Left lung (tissue), 10 donors: ENCODE measurements around the gene ANTXR1. TPM values are rescaled to one million over a fixed set of nuclear protein-coding genes. Genes with fewer than 3 reads are reported as not detected.

Source experiments
- ATAC-seq: fragments of 200-7000 bp; cut with Tn5 transposase; one replicate; pipeline ENCODE4 v1.9.1; 2020; ENCODE audit warnings: moderate library complexity
- DNase-seq, 4 donors: peaks; one replicate each; pipeline ENCODE4 v3.0.0-alpha.2; 2013 to 2020
- H3K27ac ChIP-seq, 2 donors: fragments of 200-600 bp; sonication (generic) in 1 of 2; one replicate each; pipeline versions ENCODE4 v1.5.0 to v1.8.0; 2020 to 2021
- H3K27me3 ChIP-seq, 2 donors: fragments of 200-600 bp; sonication (generic) in 1 of 2; one replicate each; pipeline versions ENCODE4 v1.5.0 to v1.8.0; 2020 to 2021
- H3K36me3 ChIP-seq, 2 donors: fragments of 200-600 bp; sonication (generic) in 1 of 2; one replicate each; pipeline versions ENCODE4 v1.5.0 to v1.8.0; 2020 to 2021
- H3K4me1 ChIP-seq, 2 donors: fragments of 200-600 bp; one replicate each; pipeline ENCODE4 v1.8.0; 2021
- H3K4me3 ChIP-seq, 2 donors: fragments of 200-600 bp; sonication (generic) in 1 of 2; one replicate each; pipeline versions ENCODE4 v1.5.0 to v1.8.0; 2020 to 2021; ENCODE audit warnings: mild to moderate bottlenecking in 1 of 2
- H3K9me3 ChIP-seq, 2 donors: fragments of 200-600 bp; sonication (generic) in 1 of 2; one replicate each; pipeline versions ENCODE4 v1.5.0 to v1.8.0; 2020 to 2021
- CTCF ChIP-seq, 2 donors: fragments of 200-600 bp; sonication (generic) in 1 of 2; IDR thresholded peaks; one replicate each; pipeline versions ENCODE4 v1.5.0 to v1.8.0; 2021; ENCODE audit warnings: antibody characterized with exemption in 2 of 2
- intact Hi-C, 2 donors: fragments of 100-400 bp; cut with DNase I; formaldehyde crosslinking; loops; one replicate each; pipeline versions ENCODE4 v1.11.2 to v1.14.2; 2022
- polyA plus RNA-seq, 6 donors: library from polyadenylated mRNA; unstranded; fragments of 120-200 nt; gene quantifications; one replicate each; pipeline ENCODE4 v1.2.1, GENCODE V29; 2013; ENCODE audit not compliant: insufficient read length in 6 of 6
- total RNA-seq, 2 donors: library from RNA; stranded (reverse); fragmentation: NEBNext Ultra II Directional; extraction: Animal tissue kit (Norgen Biotek cat#: 25700); gene quantifications; one replicate each; pipeline ENCODE4 v1.2.1, GENCODE V29; 2021
- donor health status: DM: no; HTN: yes; CAD: no.
- donor health status: DM: no; HTN: no; CAD: no.

Gene ANTXR1
- total and polyA plus RNA-seq, 8 donors: 70.2 to 115 (median 87.3) TPM

GRCh38 chr2:69196327-69197117 is 183.5 kb downstream of the ANTXR1 start:
- peak in 1 of 4 donors; percentile 32 for DNase-seq
- Histone ChIP-seq H3K36me3 (no peaks in the 10 kb centered on the region), H3K4me3 (no peak overlapping the region), H3K9me3 (no peaks in the 10 kb centered on the region), H3K4me1 (no peaks in the 10 kb centered on the region), H3K27me3 (no peaks in the 10 kb centered on the region), H3K27ac (no peak overlapping the region)
- intact Hi-C loops: no loop called here
- ATAC-seq: peak; percentile 53
- TF ChIP-seq CTCF (IDR thresholded peaks at IDR 0.05): no peak

GRCh38 chr2:69200107-69200520 is 187.1 kb downstream of the ANTXR1 start:
- Histone ChIP-seq H3K4me3 (no peak overlapping the region), H3K27me3 (no peaks in the 10 kb centered on the region), H3K36me3 (no peaks in the 10 kb centered on the region), H3K4me1 (no peaks in the 10 kb centered on the region), H3K27ac (no peak overlapping the region), H3K9me3 (no peaks in the 10 kb centered on the region)
- ATAC-seq (peak; percentile 43), DNase-seq (peak in 1 of 4 donors; percentile 69)
- intact Hi-C loops: no loop called here
- no peak for TF ChIP-seq CTCF (IDR thresholded peaks at IDR 0.05)

GRCh38 chr2:69201259-69201658 is 188.3 kb downstream of the ANTXR1 start:
- Histone ChIP-seq H3K4me1 (no peaks in the 10 kb centered on the region), H3K9me3 (no peaks in the 10 kb centered on the region), H3K36me3 (no peaks in the 10 kb centered on the region), H3K4me3 (no peak overlapping the region), H3K27me3 (no peaks in the 10 kb centered on the region), H3K27ac (no peak overlapping the region)
- no peak for ATAC-seq
- intact Hi-C loops: no loop called here
- TF ChIP-seq CTCF (IDR thresholded peaks at IDR 0.05): no peak
- no peak for DNase-seq

GRCh38 chr2:69202327-69202726 is 189.3 kb downstream of the ANTXR1 start:
- ATAC-seq: no peak
- Histone ChIP-seq H3K4me3 (no peak overlapping the region), H3K36me3 (no peaks in the 10 kb centered on the region)

More at GRCh38 chr2:69202327-69202726, 189.3 kb downstream of the ANTXR1 start:
- no peak for TF ChIP-seq CTCF (IDR thresholded peaks at IDR 0.05)
- DNase-seq: no peak
- no peaks in the 10 kb centered on the region for H3K4me1 ChIP-seq
- intact Hi-C loops: no loop called here
- no peaks in the 10 kb centered on the region for H3K27me3 ChIP-seq
- no peaks in the 10 kb centered on the region for H3K9me3 ChIP-seq
- H3K27ac ChIP-seq: no peak overlapping the region
